Medulla oblongata (tissue), 1 donor: Measurements from ENCODE around the gene PLEKHA4.
"Not testable (repeated sequence)": the region's sequence is repeated elsewhere in the genome, so short reads cannot be mapped to it uniquely, and the experiment has no call there.

Source experiments
- DNase-seq: peaks from one replicate; pipeline ENCODE4 v3.0.0-alpha.2; 2015; ENCODE audit errors: extremely low spot score

Gene PLEKHA4

GRCh38 chr19:48868114-48868886 lies at the start of gene PLEKHA4:
PLEKHA4 (minus strand) TSS chr19:48868617; CDS start chr19:48867620, 997 bp downstream.
- DNase-seq: no peak

- no peak for DNase-seq
These were observed 49.7 kb upstream of the PLEKHA4 start for GRCh38 chr19:48918071-48918470.

GRCh38 chr19:48915757-48916156 lies 47.3 kb upstream of the PLEKHA4 start:
- no peak for DNase-seq

GRCh38 chr19:48914181-48914580 lies 45.8 kb upstream of the PLEKHA4 start:
- no peak for DNase-seq

- DNase-seq: no peak
These were observed 44.9 kb upstream of the PLEKHA4 start for GRCh38 chr19:48913114-48913889.

GRCh38 chr19:48910803-48911202 lies 42.4 kb upstream of the PLEKHA4 start:
- no peak for DNase-seq

- not testable (repeated sequence) for DNase-seq
These were observed 41.1 kb upstream of the PLEKHA4 start for GRCh38 chr19:48909424-48910077.

GRCh38 chr19:48907671-48908070 lies 39.3 kb upstream of the PLEKHA4 start:
- no peak for DNase-seq

GRCh38 chr19:48906324-48906723 lies 37.9 kb upstream of the PLEKHA4 start:
- DNase-seq: no peak

- DNase-seq: no peak
These were observed 37.2 kb upstream of the PLEKHA4 start for GRCh38 chr19:48905664-48906063.

GRCh38 chr19:48903788-48904187 lies 35.4 kb upstream of the PLEKHA4 start:
- DNase-seq: not testable (repeated sequence)

- DNase-seq: not testable (repeated sequence)
These were observed 33.9 kb upstream of the PLEKHA4 start for GRCh38 chr19:48902291-48902690.

GRCh38 chr19:48900477-48901406 lies 32.3 kb upstream of the PLEKHA4 start:
- peak; percentile 31 for DNase-seq

GRCh38 chr19:48899781-48900476 lies 31.5 kb upstream of the PLEKHA4 start, which contains the start of gene NUCB1:
NUCB1 (plus strand) TSS chr19:48900312; CDS start chr19:48900797, 485 bp downstream.
- peak; percentile 100 for DNase-seq

GRCh38 chr19:48899386-48899749 lies 31.0 kb upstream of the PLEKHA4 start:
- DNase-seq: not testable (repeated sequence)

- DNase-seq: no peak
These were observed 28.8 kb upstream of the PLEKHA4 start for GRCh38 chr19:48897181-48897580.

- DNase-seq: peak; percentile 32
These were observed 27.8 kb upstream of the PLEKHA4 start for GRCh38 chr19:48896191-48896720.

- no peak for DNase-seq
These were observed 26.8 kb upstream of the PLEKHA4 start for GRCh38 chr19:48895226-48895625.

GRCh38 chr19:48890551-48890950 lies 22.1 kb upstream of the PLEKHA4 start:
- no peak for DNase-seq

- DNase-seq: not testable (repeated sequence)
These were observed 21.1 kb upstream of the PLEKHA4 start for GRCh38 chr19:48889496-48889895.
